H1 (cell line): ENCODE data around the gene CLIP3. TPM values are rescaled to one million over a fixed set of nuclear protein-coding genes. Genes with fewer than 3 reads are reported as not detected.

Experiments
- CHD7 ChIP-seq: fragments of 300-600 bp; sonication (generic); IDR thresholded peaks from 2 replicates; pipeline ENCODE4 v1.7.1; 2012; ENCODE audit warnings: low read length, moderate library complexity, mild to moderate bottlenecking, inconsistent platforms; ENCODE audit not compliant: insufficient replicate concordance
- MAX ChIP-seq: IDR thresholded peaks from 2 replicates; pipeline ENCODE4 v1.6.1; 2012; ENCODE audit warnings: inconsistent platforms
- POLR2AphosphoS5 ChIP-seq: IDR thresholded peaks from 2 replicates; pipeline ENCODE4 v1.6.1; 2011; ENCODE audit warnings: low read depth, low read length
- RAD21 ChIP-seq, 2 experiments: IDR thresholded peaks in 1 of 2; conservative IDR thresholded peaks in 1 of 2; 2 replicates each; pipeline ENCODE4 v1.6.1; 2011; ENCODE audit warnings: low read depth in 2 of 2, low read length in 2 of 2, improper control_type of control experiment in 1 of 2, inconsistent platforms in 1 of 2, mild to moderate bottlenecking in 1 of 2, moderate library complexity in 1 of 2
- SIX5 ChIP-seq: IDR thresholded peaks from 2 replicates; pipeline ENCODE4 v1.6.1; 2011; ENCODE audit warnings: mild to moderate bottlenecking, low read depth, low read length
- SP2 ChIP-seq: IDR thresholded peaks from 2 replicates; pipeline ENCODE4 v1.6.1; 2012; ENCODE audit warnings: mild to moderate bottlenecking, low read length, inconsistent platforms
- SRF ChIP-seq: IDR thresholded peaks from 2 replicates; pipeline ENCODE4 v1.6.1; 2011; ENCODE audit warnings: mild to moderate bottlenecking, low read depth, low read length, moderate library complexity
- TCF12 ChIP-seq: IDR thresholded peaks from 2 replicates; pipeline ENCODE4 v1.6.1; 2011; ENCODE audit warnings: low read depth, mild to moderate bottlenecking, low read length
- polyA plus RNA-seq, 7 experiments: library from polyadenylated mRNA; depleted of rRNA in 3 of 7; stranded (reverse) in 5 of 7; unstranded in 2 of 7; fragments of >200 nt in 5 of 7; fragments of 200-250 nt in 2 of 7; gene quantifications; 1 replicate in 5 of 7; 2 replicates in 1 of 7; 4 replicates in 1 of 7; pipeline versions ENCODE4 v1.2.1 to v1.2.3, GENCODE V29; 2011 to 2013; ENCODE audit warnings: missing spikeins in 2 of 7, mixed read lengths in 2 of 7
- total RNA-seq: library from RNA; stranded (reverse); fragmentation: NEBNext Ultra II Directional; extraction: Animal tissue kit (Norgen Biotek cat#: 25700); gene quantifications from 2 replicates; pipeline ENCODE4 v1.2.1, GENCODE V29; 2021

Gene CLIP3
- total and polyA plus RNA-seq, 2 of the 8 experiments (the other 6 are each of a cell fraction or from before 2014, with no cell fraction given) = 5.9 to 21.7 TPM

GRCh38 chr19:35986111-35986510 is 46.6 kb downstream of the CLIP3 start (continued):
- no peak for TF ChIP-seq CHD7
- TF ChIP-seq POLR2AphosphoS5 = no peak
- TF ChIP-seq TCF12 = no peak
- no peak for TF ChIP-seq SRF
- TF ChIP-seq MAX = no peak
- no peak for TF ChIP-seq SIX5
- no peak for TF ChIP-seq SP2
- TF ChIP-seq RAD21 (IDR thresholded peaks at IDR 0.05 in 1 of 2, conservative IDR thresholded peaks at IDR 0.05 in 1 of 2; ENCODE audit: low read depth in 2 of 2, low read length in 2 of 2) = no peak
